ENCODE results near the gene NLGN1.
A peak's percentile ranks its signal among the peaks of the same experiment; 100 is the strongest.

The NLGN1 gene

DNA sequence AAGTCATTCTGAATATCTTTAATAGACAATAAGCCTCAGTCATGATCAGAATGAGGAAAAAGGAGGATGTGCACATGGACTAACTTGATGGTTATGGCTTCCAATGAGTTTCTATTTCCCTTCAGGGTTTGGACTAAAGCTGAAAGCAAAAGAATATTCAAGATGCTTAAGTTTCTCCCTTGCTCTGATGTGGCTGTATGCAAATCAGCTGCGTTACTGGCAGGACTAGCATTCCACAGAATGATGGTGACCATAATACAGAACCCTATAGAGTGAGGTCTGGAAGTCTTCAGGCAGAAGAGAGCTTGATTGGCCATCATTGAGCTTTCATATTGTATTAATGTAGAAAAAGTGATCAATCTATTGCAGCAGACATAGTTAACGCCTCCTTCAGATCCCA, 466.0 kb downstream of the NLGN1 start:
- DNase-seq, result no peak

DNA sequence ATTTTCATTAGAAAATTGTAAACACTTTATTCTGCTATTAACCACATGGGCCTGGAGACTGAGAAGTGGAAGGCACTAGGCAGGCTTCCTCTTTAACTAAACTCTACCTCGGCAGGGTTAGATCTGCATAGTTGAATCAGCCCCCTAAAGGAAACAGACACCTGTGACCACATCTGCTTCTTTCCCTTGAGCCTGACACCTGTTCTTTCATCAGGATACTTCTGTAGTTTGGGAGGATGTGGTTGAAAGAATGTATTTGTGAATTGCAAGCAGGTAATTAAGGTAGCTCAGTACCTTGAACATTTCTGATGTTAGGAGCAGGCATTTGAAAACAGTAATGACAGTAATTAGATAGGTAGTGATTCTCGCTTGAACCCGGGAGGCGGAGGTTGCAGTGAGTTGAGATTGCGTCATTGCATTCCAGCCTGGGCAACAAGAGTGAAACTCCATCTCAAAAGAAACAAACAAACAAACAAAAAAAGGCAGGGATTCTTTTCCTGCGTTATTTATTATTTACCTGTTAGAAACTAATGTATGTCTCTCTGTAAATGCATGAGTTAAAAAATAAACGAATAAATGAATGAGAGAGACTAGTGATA, 468.5 kb downstream of the NLGN1 start:
- peak; percentile 70 for DNase-seq

DNA sequence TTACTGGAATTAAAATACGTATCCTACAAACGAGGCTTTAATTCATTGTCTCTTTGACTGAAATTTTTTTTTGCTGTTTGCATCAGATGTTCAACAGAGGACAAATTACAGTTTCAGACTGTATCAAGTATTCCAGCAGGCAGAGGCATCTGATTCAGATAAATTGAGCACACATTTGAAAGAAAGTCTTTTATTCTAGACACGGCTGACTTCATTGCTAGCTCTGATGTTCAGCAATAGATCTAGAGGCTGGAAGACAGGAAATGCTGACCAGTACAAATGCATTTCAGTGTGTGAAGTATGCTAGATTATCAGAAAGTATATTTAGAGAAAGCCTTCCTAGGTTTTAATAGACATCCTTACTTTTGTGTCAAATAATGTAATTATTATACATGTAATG, 472.2 kb downstream of the NLGN1 start:
- DNase-seq, result no peak

DNA sequence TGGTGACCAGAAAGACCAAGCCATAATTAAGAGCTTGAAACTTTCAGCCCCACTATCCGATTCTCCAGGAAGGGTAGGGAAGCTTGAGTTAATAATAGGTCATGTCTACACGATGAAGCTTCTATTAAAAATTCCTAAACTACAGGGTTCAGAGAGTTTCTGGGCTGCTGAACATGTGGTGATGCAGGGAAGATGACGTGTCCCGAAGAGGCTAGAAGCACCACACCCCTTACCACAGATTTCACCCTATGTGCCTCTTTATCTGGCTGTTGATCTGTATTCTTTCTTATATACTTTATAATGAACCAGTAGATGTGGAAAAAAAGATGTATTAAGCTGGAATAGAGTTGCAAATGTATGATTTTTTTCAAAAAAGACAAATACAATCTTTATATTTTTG, 473.4 kb downstream of the NLGN1 start:
- DNase-seq, result no peak

DNA sequence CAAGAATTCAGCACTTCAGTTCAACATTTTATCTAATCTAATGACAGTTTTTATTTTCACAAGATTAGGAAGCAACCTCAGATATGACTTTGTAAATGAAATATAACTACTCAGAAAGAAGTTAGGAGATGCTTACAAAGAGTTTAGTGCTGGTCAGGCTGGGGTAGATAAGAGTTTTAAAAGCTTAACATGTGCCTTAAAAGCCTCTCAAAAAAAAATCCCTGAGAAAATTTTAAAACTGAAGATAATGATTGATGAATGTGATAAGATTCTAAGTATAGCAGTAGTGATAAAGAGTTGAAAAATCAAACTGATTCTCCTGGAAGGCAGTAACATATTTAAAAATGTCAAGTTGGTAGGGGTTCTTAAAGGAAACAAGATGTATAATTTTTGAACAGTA, 478.2 kb downstream of the NLGN1 start:
- DNase-seq, result no peak

GRCh38 chr3:173876476-173876875, 478.9 kb downstream of the NLGN1 start:
- no peak for DNase-seq

DNA sequence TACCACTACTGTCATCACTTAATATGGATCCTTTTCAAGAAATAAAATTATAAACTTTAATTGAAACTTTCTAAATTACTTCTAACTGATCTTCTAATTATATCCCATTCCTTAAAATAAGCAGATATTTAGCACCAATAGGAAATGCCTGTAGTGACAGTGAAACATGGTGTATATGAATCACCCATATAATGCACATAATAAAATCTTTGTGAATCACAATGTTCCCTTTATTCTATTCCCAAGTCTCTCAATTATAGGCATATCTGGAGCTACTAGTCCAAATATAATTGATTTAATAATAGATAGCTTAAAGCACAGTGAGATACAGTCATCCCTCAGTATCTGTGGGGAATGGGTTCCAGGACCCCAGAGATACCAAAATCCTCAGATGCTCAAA, 490.3 kb downstream of the NLGN1 start:
- no peak for DNase-seq

DNA sequence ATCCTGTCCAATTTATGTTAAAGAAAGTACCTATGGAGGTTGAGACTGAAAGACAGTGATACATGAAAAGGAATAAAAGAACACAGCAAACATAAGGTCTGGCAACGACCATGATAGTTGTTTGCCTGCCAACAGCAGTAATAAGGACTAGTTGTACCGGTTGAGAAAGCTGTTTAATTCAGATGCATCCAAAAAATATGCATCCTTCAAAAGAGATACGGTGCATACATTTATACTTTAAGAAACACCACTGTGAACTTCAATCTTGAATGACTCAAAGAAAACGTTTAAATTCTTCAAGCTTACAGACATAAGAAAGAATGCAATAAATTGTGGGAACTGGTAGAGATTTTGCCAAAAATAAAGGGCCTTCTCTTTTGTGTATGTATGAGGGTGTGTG, 492.1 kb downstream of the NLGN1 start:
- no peak for DNase-seq

- DNase-seq, result no peak
Measured at GRCh38 chr3:173890091-173890490, 492.5 kb downstream of the NLGN1 start.

GRCh38 chr3:173891272-173892100, 493.9 kb downstream of the NLGN1 start:
- no peak for DNase-seq

- no peak for DNase-seq
Measured at GRCh38 chr3:173892547-173892946, 495.0 kb downstream of the NLGN1 start.

DNA sequence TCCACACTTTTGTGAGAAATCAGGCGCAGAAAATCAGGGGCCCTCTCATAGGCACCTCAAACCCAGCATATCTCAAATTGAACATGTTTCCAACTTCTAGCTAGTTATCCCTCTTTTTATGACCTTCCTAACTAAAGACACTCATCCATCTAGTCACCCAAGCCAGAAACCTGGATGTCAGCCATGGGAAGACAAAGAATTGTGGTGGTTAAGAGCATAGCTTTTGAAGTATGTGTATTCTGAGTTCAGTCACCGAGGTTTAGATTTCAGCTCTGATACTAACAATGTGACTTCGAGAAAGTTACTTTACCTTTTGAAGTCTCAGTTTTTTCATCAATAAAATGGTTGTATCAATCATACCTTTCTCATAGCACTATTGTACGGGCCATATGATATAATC, 495.5 kb downstream of the NLGN1 start:
- no peak for DNase-seq

GRCh38 chr3:173893835-173894234, 496.3 kb downstream of the NLGN1 start:
- DNase-seq, result no peak

GRCh38 chr3:173897631-173898030, 500.1 kb downstream of the NLGN1 start:
- DNase-seq, result no peak

DNA sequence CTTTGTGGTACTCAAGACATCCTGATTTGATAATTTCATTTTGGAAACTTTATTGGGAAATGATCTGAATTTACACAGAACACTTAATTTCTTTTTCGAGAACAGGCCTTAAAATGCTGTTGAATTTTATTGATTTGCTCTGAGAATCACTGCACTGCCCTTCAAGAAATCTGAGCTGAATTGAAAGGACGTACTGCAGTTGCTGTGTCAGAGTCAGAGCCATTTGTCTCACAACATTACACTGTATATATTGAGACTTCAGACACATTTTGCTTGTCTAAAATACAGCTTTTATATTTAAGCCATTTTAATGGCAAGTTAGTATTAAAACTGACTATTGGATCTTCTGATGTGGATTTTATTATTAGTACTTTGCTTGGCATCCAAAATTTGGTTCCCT, 504.1 kb downstream of the NLGN1 start:
- no peak for DNase-seq

DNA sequence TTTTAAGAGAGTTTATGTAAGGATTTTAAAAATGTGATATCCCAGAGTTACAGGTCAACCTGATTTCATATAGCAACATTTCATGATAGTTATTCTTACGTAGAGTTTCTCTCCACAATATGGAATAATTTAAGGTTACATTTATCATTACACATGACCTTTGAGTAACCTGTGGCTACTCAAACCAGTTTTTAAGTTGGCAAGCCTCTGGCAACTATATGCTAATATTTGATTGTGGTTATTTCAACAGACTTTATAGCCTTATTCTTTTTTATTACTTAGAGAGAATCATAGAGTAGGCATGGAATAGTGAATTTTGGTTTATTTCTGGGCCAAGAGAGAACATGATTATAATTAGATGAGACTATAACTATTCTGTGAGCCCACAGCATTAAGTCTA, 504.9 kb downstream of the NLGN1 start:
- DNase-seq, result no peak

GRCh38 chr3:173902871-173903270, 505.3 kb downstream of the NLGN1 start:
- no peak for DNase-seq

GRCh38 chr3:173905381-173905780, 507.8 kb downstream of the NLGN1 start:
- no peak for DNase-seq

GRCh38 chr3:173911446-173911845, 513.9 kb downstream of the NLGN1 start:
- no peak for DNase-seq

GRCh38 chr3:173912126-173912525, 514.6 kb downstream of the NLGN1 start:
- DNase-seq, result no peak

DNA sequence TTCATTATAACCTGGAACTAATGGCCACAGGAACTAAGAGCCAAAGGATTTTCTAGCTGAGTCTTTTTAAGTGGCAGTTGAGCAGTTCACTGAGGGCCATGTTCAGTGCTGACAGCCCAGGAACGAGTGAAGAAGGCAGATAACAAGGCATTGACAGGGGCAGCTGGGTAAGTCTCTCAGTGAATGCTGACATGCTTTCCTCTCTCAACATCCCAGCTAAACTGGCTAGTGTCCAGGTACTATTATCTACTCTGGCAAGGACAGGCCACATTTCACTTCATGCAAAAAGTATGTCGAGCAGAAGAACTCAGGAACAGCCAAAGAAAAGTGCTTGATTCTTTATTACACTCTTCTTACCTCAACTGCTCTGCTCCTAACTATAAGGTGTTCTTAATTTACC, 515.9 kb downstream of the NLGN1 start:
- no peak for DNase-seq

DNA sequence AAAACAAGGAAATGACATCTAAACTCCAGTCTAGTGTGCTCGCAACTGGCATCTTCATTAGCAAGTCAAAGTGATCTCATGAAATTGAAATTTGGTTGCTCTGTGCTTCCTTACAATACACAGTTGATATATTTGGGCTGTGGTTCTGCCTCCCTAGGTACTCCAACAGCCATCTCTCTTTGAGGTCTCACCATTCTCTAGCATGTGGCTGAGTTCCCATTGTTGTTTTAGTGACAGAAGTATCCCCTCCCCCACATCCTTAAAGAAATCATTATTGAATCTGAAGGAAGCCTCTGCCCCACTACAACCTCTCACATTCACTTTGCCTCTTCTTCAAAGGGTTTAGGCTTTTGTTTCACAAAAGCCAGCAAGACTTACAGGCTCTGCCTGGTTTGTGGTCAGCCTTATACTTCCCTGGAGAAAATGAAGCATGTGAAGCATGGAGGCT, 516.5 kb downstream of the NLGN1 start:
- no peak for DNase-seq

DNA sequence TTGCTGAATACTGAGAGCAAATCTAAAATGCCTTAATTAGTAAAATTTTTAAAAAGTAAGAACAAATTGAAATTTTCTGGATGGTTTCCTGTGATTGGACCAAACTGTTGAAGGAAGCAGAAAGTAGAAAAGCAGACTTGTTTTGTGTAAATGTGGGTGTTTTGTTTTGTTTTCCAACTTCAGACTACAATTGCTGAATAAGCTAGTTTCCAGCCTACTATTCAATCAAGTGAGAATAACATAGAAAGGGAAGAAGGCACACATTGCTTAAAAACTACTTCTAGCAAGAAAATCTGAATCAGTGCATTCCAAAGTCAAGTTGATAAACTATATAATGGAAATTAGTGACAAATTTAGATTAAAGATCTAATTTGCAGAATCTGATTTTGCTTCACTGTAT, 519.3 kb downstream of the NLGN1 start:
- DNase-seq, result no peak

DNA sequence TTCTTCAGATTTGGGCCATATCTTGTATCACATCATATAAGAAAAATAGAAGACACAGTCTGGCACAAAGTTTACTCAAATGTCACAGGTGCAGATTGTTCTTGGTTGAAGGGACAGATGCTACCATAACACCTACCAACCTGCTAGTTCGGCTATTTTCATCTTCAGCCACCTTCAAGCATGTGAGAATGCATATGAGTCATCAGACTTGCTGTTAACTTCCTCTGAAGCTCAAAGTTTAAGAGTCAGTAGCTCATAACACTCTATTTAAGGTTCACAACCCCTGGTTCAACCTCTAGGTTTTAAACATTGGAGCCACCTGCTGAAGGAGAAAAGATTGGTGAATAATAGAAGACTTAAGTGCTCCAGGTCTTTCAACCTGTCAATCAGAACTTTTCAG, 522.8 kb downstream of the NLGN1 start:
- DNase-seq, result no peak

- no peak for DNase-seq
Measured at GRCh38 chr3:173921732-173922131, 524.2 kb downstream of the NLGN1 start.

Measured in islet precursor cell (in vitro differentiated cells).